CD4-positive, alpha-beta T cell treated with Interleukin-6 for 4 hours (primary cell): ENCODE data around the gene RNU1-3.
"Not testable (repeated sequence)": the region's sequence is repeated elsewhere in the genome, so short reads cannot be mapped to it uniquely, and the experiment has no call there.

Source experiments
- DNase-seq: peaks from one replicate; pipeline ENCODE4 v3.0.0-alpha.2; 2020; ENCODE audit warnings: mixed read lengths

RNU1-3 gene

DNA sequence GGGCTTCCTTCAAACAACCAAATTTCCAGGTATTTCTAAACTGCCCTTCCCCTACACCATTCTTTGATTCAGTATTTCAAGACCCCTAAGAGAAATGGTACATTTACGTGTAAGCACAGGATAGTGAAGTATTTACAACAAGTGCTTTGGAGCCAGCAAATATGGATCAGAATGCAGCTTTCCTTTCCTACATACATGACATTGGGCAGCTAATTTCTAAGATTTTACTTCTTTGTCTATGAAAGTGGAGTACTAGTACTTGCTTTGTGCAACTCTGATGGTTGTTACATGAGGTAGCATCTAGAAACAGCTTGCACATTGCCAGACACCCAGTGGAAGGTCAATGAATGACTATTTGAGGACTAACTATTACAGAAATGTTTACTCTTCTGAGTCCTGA lies 15.2 kb downstream of the RNU1-3 start:
- DNase-seq, result not testable (repeated sequence)

GRCh38 chr1:16649960-16650359 lies 16.8 kb downstream of the RNU1-3 start:
- not testable (repeated sequence) for DNase-seq

GRCh38 chr1:16649390-16649789 lies 17.4 kb downstream of the RNU1-3 start:
- DNase-seq, result not testable (repeated sequence)

DNA sequence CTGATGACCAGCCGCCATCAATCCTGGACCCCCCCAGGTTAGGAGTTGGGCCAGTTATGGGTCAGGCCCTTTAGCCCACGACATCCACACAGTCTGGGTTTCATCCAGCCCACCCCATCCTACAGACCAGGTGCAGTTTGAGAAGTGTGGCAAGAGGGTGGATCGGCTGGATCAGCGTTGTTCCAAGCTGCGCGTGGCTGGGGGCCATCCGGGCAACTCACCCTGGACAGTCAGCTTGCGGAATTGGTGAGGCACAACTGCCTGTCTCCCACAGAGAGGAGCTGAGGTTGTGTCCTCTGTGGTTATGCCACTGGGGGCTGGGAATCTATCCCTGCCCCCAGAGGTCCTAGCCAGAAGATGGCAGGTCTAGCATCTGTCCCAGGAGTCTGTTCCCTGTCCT lies 18.0 kb downstream of the RNU1-3 start:
- not testable (repeated sequence) for DNase-seq

- DNase-seq, result not testable (repeated sequence)
Observed at GRCh38 chr1:16648250-16648649, 18.5 kb downstream of the RNU1-3 start.

DNA sequence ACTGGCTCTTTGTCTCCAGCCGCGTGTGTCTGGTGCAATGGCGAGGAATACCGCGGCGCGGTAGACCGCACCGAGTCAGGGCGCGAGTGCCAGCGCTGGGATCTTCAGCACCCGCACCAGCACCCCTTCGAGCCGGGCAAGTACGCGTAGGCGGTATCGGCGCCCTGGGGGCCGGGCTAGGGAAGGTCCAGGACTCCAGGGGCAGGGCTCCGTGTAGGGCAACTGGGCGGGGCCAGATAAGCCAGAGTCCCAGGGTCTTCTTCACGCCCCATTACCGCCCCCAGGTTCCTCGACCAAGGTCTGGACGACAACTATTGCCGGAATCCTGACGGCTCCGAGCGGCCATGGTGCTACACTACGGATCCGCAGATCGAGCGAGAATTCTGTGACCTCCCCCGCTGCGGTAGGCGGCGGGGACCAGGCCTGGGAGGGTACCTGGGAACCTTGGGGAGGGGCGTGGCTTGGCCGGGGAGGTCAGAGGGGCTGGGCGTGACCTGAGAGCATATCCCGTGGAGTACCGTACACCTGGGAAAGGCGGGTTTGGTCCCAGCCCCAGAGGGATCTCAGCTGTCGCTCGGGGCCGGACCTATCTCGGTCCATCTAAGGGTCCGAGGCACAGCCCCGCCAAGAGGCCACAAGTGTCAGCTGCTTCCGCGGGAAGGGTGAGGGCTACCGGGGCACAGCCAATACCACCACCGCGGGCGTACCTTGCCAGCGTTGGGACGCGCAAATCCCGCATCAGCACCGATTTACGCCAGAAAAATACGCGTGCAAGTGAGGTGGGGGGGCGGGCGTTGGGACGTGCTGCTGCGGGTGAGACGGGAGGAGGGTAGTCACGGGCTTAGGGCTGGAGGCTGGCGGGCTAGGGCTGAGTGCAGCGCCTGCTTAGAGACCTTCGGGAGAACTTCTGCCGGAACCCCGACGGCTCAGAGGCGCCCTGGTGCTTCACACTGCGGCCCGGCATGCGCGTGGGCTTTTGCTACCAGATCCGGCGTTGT lies 19.3 kb downstream of the RNU1-3 start:
- DNase-seq, result not testable (repeated sequence)

GRCh38 chr1:16646716-16647115 lies 20.0 kb downstream of the RNU1-3 start:
- not testable (repeated sequence) for DNase-seq

DNA sequence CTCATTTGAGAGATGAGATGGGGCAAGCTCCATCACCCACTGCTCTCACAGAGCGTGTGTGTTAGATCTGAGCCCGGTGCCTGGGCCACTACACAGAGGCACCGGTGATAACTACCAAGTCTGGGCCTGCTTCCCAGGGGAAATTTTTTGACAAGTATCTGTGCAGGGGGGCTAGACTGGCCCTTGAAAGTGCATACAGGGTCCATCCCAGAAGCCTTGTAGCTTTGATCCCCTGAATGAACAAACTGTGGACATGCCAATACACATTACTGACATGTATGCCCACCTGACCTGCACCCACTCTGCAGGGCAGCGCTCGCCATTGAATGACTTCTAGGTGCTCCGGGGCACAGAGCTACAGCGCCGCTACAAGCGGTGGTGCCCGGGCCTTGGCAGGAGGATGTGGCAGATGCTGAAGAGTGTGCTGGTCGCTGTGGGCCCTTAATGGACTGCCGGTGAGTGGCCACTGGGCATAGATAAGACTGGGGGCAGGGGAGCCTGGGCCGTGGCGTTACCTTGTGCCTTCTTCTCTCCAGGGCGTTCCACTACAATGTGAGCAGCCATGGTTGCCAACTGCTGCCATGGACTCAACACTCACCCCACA lies 20.6 kb downstream of the RNU1-3 start:
- peak; percentile 2 for DNase-seq

GRCh38 chr1:16645271-16646060 lies 21.3 kb downstream of the RNU1-3 start:
- DNase-seq, result peak; percentile 6

GRCh38 chr1:16644482-16645270 lies 22.1 kb downstream of the RNU1-3 start:
- DNase-seq, result peak; percentile 98

GRCh38 chr1:16644193-16644481 lies 22.6 kb downstream of the RNU1-3 start:
- no peak for DNase-seq

GRCh38 chr1:16643476-16644192 lies 23.1 kb downstream of the RNU1-3 start:
- peak; percentile 4 for DNase-seq

DNA sequence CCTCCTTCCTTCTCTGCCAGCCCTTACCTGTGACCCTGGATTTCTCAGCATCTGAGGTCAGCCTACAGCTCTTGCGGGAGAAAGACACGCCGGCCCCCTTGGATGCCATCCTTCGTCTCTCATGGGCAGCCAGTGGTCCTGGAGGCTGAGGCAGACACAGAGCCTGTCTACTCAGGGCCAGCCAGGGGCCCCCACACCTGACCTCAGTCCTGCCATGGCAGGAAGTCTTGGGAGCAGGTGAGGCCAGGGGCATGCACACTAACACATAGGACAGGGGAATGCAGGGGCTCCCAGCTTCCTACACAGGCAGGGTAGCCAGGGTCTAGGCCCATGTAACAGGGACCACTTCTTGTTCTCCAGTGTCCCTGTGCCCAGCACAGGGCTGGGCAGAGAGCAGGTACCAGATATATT lies 23.7 kb downstream of the RNU1-3 start:
- DNase-seq, result peak; percentile 3

DNA sequence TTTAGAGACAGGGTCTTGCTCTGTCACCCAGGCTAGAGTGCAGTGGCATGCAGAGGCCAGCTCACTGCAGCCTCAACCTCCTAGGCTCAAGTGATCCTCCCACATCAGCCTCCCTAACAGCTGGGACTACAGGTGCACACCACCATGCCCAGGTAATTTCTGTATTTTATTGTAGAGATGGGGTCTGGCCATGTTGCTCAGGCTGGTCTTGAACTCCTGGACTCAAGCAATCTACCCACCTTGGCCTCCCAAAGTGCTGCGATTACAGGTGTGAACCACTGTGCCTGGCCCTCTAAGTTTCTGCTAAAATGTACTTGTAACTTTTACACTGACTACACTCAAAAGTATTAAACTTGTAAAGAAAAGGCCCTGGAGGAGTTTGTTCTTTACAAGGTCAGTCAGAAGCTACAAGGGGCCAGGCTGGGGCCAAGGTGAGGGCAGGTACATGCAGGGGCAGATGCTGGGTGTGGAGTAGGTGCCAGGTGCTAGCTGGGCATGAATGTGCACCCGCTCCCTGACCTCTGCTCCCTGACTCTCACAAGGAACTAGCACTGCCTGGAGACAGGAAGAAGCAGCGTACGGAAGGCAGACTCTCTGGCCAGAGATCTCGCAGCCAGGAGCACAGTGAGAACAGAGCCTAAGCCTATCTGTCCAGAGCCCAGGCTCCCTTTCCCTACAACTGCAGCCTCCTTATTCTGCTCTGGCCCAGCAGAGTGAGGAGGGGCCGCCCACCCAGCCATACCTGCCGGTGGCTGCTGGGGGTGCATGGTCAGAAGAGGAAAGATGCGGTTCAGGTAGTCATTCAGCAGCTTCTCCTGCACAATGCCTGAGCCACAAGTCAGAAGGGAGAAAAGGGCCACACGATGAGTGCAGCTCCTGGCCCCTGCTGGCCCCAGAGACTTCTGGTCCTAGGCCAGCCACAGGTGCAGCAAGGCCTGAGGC lies 24.5 kb downstream of the RNU1-3 start:
- not testable (repeated sequence) for DNase-seq

- not testable (repeated sequence) for DNase-seq
Observed at GRCh38 chr1:16641159-16641975, 25.4 kb downstream of the RNU1-3 start.

DNA sequence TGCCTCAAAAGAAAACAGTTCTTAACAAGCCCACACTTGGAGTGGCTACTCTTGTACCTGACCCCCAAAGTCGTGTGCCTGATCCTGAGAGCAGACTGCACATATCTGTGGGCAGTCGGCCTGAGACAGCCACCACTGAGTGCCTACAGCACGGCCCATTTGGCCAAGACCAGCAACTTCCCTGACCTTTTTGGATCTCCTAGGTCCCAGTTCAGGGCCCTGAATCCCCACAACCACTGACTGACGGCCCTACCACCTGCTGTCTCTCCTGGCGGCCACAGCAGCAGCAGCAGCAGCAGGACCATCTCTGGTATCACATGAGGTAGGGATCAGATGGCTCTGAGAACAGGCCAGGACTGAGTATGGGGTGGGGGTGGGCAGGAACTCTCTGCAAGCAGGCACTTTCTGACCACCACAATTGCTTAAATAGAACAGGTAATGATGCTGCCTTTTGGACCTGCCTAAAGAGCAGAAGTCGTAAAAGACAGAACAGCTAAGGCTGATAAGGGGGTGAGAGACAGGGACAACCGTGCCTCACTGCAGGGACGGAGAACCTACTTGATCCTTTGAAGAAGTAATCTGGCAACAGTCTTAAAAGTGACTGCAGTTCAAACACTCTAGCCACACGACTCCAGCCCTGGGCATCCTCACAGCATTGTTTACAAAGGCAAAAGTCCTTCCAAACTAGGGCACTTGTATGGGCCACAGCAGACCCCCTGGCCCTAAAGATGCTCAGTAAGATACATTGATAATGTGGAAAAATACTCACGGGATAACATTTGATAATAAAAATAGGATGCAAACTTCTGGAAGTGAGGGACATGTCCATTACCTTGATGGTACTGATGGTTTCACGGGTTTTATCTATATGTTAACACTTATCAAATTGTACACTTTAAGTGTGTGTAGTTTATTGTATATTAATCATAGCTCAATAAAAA lies 27.4 kb downstream of the RNU1-3 start:
- DNase-seq, result peak; percentile 1

GRCh38 chr1:16637941-16638778 lies 28.6 kb downstream of the RNU1-3 start:
- DNase-seq, result peak; percentile 2
